Activated CD4-positive, alpha-beta T cell treated with anti-CD3 and anti-CD28 coated beads, Interleukin-2, amount 10 ng/mL, durations not matched to agents 7 days and 5 days (primary cell): ENCODE results near the gene GLT1D1. TPM values are rescaled to one million over a fixed set of nuclear protein-coding genes. Genes with fewer than 3 reads are reported as not detected.
A peak's percentile ranks its signal among the peaks of the same experiment; 100 is the strongest.

Source experiments
- CTCF ChIA-PET: fragments of 350-600 bp; sonication (Branson Sonifier 250); formaldehyde crosslinking; loops from one replicate; lab custom pipeline; 2021; ENCODE audit warnings: antibody characterized with exemption; lab: Charles Lee
- POLR2A ChIA-PET: fragments of 350-600 bp; sonication (Branson Sonifier 250); formaldehyde crosslinking; loops from one replicate; lab custom pipeline; 2021; ENCODE audit warnings: antibody characterized with exemption; lab: Charles Lee
- DNase-seq: peaks from one replicate; pipeline ENCODE4 v3.0.0-alpha.2; 2020
- H3K27ac Mint-ChIP-seq: one replicate; pipeline ENCODE4 v1.8.0; 2021; ENCODE audit warnings: mild to moderate bottlenecking, moderate library complexity, mixed read lengths
- H3K27me3 Mint-ChIP-seq: one replicate; pipeline ENCODE4 v1.8.0; 2021; ENCODE audit warnings: mixed read lengths
- H3K36me3 Mint-ChIP-seq: one replicate; pipeline ENCODE4 v1.8.0; 2021; ENCODE audit warnings: low read depth, mixed read lengths
- H3K4me1 Mint-ChIP-seq: one replicate; pipeline ENCODE4 v1.8.0; 2021; ENCODE audit warnings: mixed read lengths
- H3K4me3 Mint-ChIP-seq: one replicate; pipeline ENCODE4 v1.8.0; 2021; ENCODE audit warnings: mild to moderate bottlenecking, moderate library complexity, mixed read lengths
- H3K9me3 Mint-ChIP-seq: one replicate; pipeline ENCODE4 v1.8.0; 2021; ENCODE audit warnings: mixed read lengths
- total RNA-seq, 2 experiments: library from RNA; stranded (reverse); gene quantifications; one replicate each; pipeline ENCODE4 v1.2.3, GENCODE V29; 2021

The GLT1D1 gene
- total RNA-seq, 2 experiments from 2014 or later, result 0.10 TPM; not detected in 1

DNA sequence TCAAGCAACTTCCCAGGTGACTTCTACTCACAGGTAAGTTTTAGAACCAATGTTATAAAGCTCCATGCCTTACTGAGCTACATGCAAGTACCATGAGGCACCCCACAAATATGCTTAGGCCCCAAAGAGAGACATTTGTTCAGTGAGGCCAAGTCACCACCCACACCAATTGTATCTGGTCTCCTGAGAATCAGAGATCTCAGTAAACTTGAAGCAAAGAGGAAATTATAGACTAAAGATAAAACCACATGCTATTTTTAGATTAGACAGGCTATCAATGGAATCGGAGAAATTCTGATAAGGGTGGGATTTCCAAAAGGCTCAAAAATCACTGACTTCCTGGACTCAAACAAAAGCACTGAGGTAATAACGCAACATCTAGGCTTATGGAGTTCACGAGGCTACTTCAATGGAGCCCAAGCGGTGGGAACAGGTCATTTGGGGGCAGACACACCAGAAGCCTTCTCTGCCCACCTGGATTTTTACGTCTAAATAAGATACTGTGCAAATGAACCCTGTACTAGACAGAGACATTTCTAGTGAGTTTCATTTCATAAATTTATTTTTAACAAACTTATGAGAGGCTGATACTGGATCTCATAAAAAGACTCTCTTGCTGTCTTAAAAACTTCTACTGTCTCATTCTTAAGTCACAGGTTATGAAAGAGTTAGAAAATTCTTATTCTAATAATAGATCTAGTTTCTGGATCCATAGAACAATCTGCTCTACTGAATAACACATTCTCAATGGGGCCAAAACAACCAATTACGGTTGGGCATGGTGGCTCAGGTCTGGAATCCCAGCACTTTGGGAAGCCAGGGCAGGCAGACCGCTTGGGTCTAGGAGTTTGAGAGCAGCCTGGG is 37.3 kb upstream of the GLT1D1 start:
- H3K27ac Mint-ChIP-seq, result no peak overlapping the region
- no peak for DNase-seq
- peaks cover 46% of the 10 kb centered on the region for H3K36me3 Mint-ChIP-seq
- no peaks in the 10 kb centered on the region for H3K9me3 Mint-ChIP-seq
- POLR2A ChIA-PET, result no interaction called here
- CTCF ChIA-PET, result no interaction called here
- H3K4me3 Mint-ChIP-seq, result no peak overlapping the region
- peaks cover 61% of the 10 kb centered on the region for H3K4me1 Mint-ChIP-seq
- no peaks in the 10 kb centered on the region for H3K27me3 Mint-ChIP-seq

DNA sequence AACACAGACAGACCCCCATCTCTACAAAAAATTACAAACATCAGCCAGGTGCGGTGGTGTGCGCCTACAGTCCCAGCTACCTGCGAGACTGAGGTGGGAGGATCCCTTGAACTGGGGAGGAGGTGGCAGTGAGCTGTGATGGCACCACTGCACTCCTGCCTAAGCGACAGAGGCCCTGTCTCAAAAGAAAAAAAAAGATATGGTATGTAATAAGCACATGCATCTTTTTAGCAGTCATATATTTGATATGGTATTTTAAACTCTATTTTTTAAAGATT is 36.7 kb upstream of the GLT1D1 start:
- H3K9me3 Mint-ChIP-seq, result no peaks in the 10 kb centered on the region
- no peak overlapping the region for H3K4me3 Mint-ChIP-seq
- no peak overlapping the region for H3K27ac Mint-ChIP-seq
- POLR2A ChIA-PET, result no interaction called here
- H3K27me3 Mint-ChIP-seq, result no peaks in the 10 kb centered on the region
- peaks cover 47% of the 10 kb centered on the region for H3K36me3 Mint-ChIP-seq
- H3K4me1 Mint-ChIP-seq, result peaks cover 61% of the 10 kb centered on the region
- no peak for DNase-seq
- CTCF ChIA-PET, result no interaction called here

- Mint-ChIP-seq H3K9me3 (no peaks in the 10 kb centered on the region), H3K27ac (no peak overlapping the region), H3K27me3 (no peaks in the 10 kb centered on the region), H3K4me1 (peaks cover 63% of the 10 kb centered on the region), H3K4me3 (no peak overlapping the region), H3K36me3 (peaks cover 48% of the 10 kb centered on the region)
- ChIA-PET POLR2A (no interaction called here), CTCF (interaction anchor here (1.1 kb wide), 1 partner anchor 45 kb away, joined by 3 read pairs; no protein-coding TSS in a partner anchor)
- no peak for DNase-seq
Measured at GRCh38 chr12:128817111-128818015, 35.9 kb upstream of the GLT1D1 start.

- Mint-ChIP-seq H3K36me3 (peaks cover 42% of the 10 kb centered on the region), H3K27me3 (no peaks in the 10 kb centered on the region), H3K4me1 (peaks cover 61% of the 10 kb centered on the region), H3K27ac (peak overlapping the region; percentile 31), H3K4me3 (no peak overlapping the region), H3K9me3 (no peaks in the 10 kb centered on the region)
- CTCF ChIA-PET, result interaction anchor here (0.6 to 1.2 kb wide), 3 partner anchors 8 to 152 kb away, joined by 3 read pairs; no protein-coding TSS in a partner anchor
- POLR2A ChIA-PET, result no interaction called here
- no peak for DNase-seq
Measured at GRCh38 chr12:128818065-128819022, 34.9 kb upstream of the GLT1D1 start.

DNA sequence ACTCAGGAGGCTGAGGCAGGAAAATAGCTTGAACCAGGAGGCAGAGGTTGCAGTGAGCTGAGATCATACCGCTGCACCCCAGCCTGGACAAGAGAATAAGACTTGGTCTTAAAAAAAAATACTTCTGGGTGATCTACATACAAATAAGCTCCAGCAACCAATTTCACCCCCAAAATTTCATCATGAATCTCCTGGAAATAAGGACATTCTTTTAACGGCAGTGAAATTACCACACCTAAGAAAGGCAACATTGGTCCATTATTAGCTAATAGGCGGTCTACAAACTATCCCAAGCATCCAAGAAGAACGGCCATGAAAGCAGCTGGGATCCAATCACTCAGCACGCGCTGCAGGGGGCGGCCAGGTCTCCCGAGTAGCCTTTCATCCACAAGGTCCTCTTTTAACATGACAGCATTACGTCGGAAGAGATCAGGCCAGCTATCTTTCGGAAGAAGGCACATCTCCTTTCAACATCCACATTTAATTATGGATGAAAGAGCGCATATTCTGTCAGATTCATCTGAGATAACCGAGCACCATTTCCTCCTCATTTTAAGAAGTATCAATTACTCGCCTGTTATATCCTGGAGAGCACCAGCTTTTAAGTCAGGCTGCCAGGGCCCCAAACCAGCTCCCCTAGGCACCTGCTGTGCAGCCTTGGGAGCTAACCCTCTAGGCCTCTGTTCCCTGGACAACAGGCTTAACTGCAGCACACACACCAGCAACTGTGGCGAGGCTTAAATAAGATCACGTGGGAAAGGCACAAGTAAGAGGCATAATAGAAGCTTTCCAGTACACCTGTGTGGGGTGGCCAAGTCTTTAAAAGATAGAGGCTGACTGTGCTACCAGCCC is 33.8 kb upstream of the GLT1D1 start:
- H3K27me3 Mint-ChIP-seq, result no peaks in the 10 kb centered on the region
- H3K27ac Mint-ChIP-seq, result no peak overlapping the region
- peaks cover 30% of the 10 kb centered on the region for H3K36me3 Mint-ChIP-seq
- no peak for DNase-seq
- H3K9me3 Mint-ChIP-seq, result no peaks in the 10 kb centered on the region
- CTCF ChIA-PET, result interaction anchor here (1.2 to 1.8 kb wide), 2 partner anchors 9 to 10 kb away, joined by 3 to 5 read pairs; no protein-coding TSS in a partner anchor
- H3K4me3 Mint-ChIP-seq, result no peak overlapping the region
- peaks cover 58% of the 10 kb centered on the region for H3K4me1 Mint-ChIP-seq
- POLR2A ChIA-PET, result no interaction called here

DNA sequence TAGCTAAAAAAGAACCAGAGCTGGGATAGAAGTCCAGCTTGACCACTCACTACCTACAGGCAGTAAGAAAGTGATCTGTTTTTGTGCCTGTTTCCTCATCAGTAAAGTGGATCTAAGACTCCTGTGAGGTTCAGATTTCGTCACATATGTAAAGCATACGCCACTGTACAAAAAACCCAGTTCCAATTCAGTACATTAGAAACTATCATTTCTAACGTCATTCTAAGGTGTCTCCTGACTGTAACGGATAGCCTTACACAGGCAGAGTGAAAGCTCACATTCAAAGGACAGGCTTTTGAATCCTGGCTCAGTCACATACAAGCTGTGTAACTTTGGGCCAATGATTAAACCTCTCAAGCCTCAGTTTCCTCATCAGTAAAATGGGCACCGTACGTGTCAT is 33.0 kb upstream of the GLT1D1 start:
- Mint-ChIP-seq H3K4me3 (no peak overlapping the region), H3K4me1 (peaks cover 64% of the 10 kb centered on the region)

GRCh38 chr12:128820723-128821432 is 32.4 kb upstream of the GLT1D1 start:
- ChIA-PET CTCF (interaction anchor here (1.5 to 1.8 kb wide), 2 partner anchors 9 to 10 kb away, joined by 3 to 5 read pairs; no protein-coding TSS in a partner anchor), POLR2A (no interaction called here)
- Mint-ChIP-seq H3K27ac (peak overlapping the region; percentile 84), H3K4me3 (peak overlapping the region; percentile 44), H3K9me3 (no peaks in the 10 kb centered on the region), H3K27me3 (no peaks in the 10 kb centered on the region), H3K36me3 (peaks cover 24% of the 10 kb centered on the region), H3K4me1 (peaks cover 61% of the 10 kb centered on the region)
- DNase-seq, result peak; percentile 33

More for the DNA sequence above, 33.0 kb upstream of the GLT1D1 start:
- peaks cover 24% of the 10 kb centered on the region for H3K36me3 Mint-ChIP-seq
- no peak overlapping the region for H3K27ac Mint-ChIP-seq
- CTCF ChIA-PET, result interaction anchor here (1.5 to 1.8 kb wide), 2 partner anchors 9 to 11 kb away, joined by 3 to 5 read pairs; no protein-coding TSS in a partner anchor
- no peak for DNase-seq
- no peaks in the 10 kb centered on the region for H3K27me3 Mint-ChIP-seq
- H3K9me3 Mint-ChIP-seq, result no peaks in the 10 kb centered on the region
- POLR2A ChIA-PET, result no interaction called here

DNA sequence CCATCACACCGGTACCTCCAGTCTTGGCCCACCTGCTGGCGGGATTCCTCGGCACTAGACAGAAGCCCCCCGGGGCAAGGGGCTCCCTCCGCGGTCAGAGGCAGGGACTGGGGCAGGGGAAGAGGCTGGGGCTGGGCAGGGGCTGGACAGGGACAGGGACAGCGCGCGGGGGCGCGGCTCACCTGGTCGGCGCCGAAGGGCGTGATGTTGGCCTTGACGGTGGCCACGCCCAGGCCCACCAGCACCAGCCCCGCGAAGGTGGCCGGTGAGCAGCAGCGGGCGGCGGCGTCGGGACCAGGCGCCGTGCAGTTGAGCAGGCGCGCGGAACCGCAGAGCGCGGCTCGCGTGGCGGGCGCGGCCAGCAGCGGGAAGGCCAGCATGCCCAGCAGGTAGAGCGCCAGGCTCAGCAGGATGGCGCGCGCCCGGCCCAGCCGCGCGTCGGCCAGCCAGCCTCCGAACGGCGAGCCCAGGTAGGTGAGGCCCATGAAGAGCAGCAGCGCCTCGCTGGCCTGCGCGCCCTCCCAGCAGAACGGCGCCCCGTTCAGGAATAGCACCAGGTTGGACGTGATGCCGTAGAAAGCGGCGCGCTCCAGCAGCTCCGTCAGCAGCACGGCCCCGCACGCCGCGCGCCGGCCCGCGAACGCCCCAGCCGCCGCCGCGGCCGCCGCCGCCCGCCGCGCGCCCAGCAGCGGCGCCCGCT is 29.9 kb upstream of the GLT1D1 start:
- Mint-ChIP-seq H3K4me3 (peak overlapping the region; percentile 80), H3K9me3 (no peaks in the 10 kb centered on the region), H3K36me3 (peaks cover 19% of the 10 kb centered on the region), H3K4me1 (peaks cover 42% of the 10 kb centered on the region), H3K27me3 (no peaks in the 10 kb centered on the region), H3K27ac (peak overlapping the region; percentile 88)
- POLR2A ChIA-PET, result interaction anchor here (0.7 kb wide), 1 partner anchor 88 kb away, joined by 3 read pairs; no protein-coding TSS in a partner anchor
- CTCF ChIA-PET, result interaction anchor here (0.6 kb wide), 1 partner anchor 27 kb away, joined by 4 read pairs; no protein-coding TSS in a partner anchor
- no peak for DNase-seq

GRCh38 chr12:128823916-128824839 is 29.1 kb upstream of the GLT1D1 start, which contains the start of gene SLC15A4:
Gene SLC15A4, minus strand, starts transcription at chr12:128823958. Its CDS starts 15 bp downstream, at chr12:128823943.
- Mint-ChIP-seq H3K4me3 (peak within 1 kb of the TSS; percentile 80), H3K27ac (peak within 1 kb of the TSS; percentile 88), H3K27me3 (no peaks in the 10 kb centered on the region), H3K36me3 (peaks cover 19% of the 10 kb centered on the region), H3K4me1 (peaks cover 38% of the 10 kb centered on the region), H3K9me3 (no peaks in the 10 kb centered on the region)
- CTCF ChIA-PET, result interaction anchor here (0.6 kb wide), 1 partner anchor 28 kb away, joined by 4 read pairs; no protein-coding TSS in a partner anchor
- POLR2A ChIA-PET, result interaction anchor here (0.7 kb wide), 1 partner anchor 88 kb away, joined by 3 read pairs; no protein-coding TSS in a partner anchor
- peak; percentile 96 for DNase-seq
